Left ventricle myocardium superior (tissue), 1 donor: ENCODE results near the gene YIPF1. TPM values are rescaled to one million over a fixed set of nuclear protein-coding genes. Genes with fewer than 3 reads are reported as not detected.
A peak's percentile ranks its signal among the peaks of the same experiment; 100 is the strongest.
"Not testable (repeated sequence)": the region's sequence is repeated elsewhere in the genome, so short reads cannot be mapped to it uniquely, and the experiment has no call there.

ENCODE experiments used
- ATAC-seq: fragments of 200-7000 bp; cut with Tn5 transposase; one replicate; pipeline ENCODE4 v1.9.1; 2020; ENCODE audit warnings: mild to moderate bottlenecking, moderate library complexity
- DNase-seq: peaks from one replicate; pipeline ENCODE4 v3.0.0-alpha.2; 2020
- intact Hi-C: fragments of 100-400 bp; cut with micrococcal nuclease; formaldehyde crosslinking; loops from one replicate; pipeline ENCODE4 v1.11.0; 2022
- total RNA-seq: library from RNA; stranded (reverse); fragmentation: NEBNext Ultra II Directional; extraction: Animal tissue kit (Norgen Biotek cat#: 25700); gene quantifications from one replicate; pipeline ENCODE4 v1.2.1, GENCODE V29; 2021
- donor health status: DM: no; HTN: yes; CAD: no; lungs with severe emphysema.

The YIPF1 gene
- total RNA-seq, 1 donor from 2014 or later, result 12.5 TPM

DNA sequence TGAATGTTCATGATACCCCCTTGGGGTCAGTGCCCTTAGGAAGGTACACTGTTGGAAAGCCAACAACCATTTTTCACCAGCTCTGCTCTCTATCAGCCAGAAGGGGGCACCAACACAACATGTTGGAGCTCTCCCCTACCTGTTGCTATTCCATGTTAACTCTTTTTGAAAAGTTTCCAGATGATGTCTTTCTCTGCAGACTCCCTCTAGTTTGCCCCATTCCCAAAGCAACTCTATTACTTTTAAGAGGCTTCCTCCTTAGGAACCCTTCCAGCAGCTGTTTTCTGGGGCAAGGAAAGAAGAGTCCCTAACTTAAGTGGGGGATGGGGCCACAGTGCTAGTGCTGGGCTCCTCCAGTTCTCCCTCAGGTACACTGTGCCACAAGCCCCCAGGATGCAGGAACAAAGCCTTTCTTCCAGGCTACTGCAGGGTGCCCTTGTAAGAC is 28.6 kb downstream of the YIPF1 start:
- intact Hi-C loops, result no loop called here

DNA sequence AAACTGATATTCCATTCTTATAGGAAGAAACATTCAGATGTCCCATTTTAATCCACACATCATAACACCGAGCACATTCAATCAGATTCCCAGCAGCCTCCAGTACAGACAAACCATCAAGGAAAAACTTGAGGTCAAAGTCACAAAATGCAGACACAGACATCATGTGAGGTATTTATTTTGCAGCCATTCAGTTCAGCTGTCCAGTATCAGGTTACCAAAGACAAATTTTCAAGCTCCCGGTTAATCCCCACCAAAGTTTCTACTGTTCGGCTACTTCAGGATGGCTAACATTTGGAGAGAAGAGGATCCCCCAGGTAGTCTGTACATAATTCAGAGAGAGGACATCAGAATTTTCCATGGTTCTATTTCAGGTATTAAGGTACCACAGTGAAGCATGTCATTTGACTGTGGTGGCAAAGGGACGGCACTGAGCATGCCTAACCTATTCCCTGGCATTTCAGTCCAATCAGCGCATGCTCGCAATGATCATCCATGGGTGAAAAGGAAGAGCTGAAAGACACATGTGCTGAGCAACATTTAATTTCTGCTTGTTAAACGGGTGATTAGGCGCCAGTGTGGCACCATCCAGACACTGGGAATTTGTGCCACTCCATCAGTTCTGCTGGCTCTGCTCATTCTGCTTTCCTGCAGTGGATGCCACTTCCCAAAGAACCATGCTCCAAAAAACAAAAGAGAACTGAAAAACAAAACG is 37.9 kb downstream of the YIPF1 start:
- DNase-seq, result no peak
- ATAC-seq, result no peak
- intact Hi-C loops, result no loop called here

More for the DNA sequence above, 28.6 kb downstream of the YIPF1 start:
- ATAC-seq (peak; percentile 60), DNase-seq (no peak)

DNA sequence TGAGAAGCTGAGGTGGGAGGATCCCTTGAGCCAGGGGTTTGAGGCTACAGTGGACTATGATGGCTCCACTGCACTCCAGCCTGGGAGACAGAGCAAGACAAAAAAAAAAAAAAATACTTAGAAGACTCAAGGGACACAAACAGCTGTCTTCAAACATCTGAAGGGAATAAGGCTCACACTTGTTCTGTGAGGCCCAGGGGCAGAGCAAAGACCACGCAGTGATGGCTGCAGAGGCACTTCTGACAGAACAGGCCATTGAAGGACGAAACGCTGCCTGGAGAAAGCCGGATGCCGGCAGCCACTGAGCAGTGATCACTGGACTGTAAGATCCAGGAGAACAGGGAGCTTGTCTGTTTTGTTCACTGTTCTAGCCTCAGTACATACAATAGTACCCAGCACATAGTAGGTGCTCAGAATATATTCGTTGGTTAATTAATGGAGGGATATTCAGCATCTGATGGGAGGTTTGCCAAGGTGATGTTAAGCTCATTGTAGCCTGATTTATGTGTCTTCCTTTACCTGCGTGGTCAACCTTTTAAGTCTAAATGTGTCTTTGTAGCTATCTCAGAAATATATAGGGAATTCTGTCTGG is 39.4 kb downstream of the YIPF1 start:
- DNase-seq (no peak), ATAC-seq (no peak)
- intact Hi-C loops, result no loop called here

DNA sequence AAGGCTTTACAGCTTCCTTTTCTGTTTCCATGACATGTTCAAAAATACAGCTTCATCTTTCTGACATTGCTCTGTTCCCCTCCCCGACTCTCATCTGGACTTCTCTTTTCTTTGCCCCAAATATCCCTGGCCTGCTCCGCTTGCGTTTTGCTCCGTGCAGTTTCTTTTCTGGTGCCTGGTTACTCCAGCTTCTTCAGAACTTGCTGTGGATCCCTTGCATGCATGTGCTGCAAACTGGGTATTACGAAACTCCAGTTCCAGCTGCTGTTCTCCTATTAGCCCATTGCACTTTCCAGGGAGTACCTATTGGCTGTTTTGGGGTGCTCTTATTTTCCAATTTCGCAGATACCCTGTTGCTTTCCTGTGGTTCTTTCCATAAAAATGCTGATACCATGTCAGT is 41.6 kb downstream of the YIPF1 start:
- DNase-seq, result no peak
- intact Hi-C loops, result no loop called here
- no peak for ATAC-seq

DNA sequence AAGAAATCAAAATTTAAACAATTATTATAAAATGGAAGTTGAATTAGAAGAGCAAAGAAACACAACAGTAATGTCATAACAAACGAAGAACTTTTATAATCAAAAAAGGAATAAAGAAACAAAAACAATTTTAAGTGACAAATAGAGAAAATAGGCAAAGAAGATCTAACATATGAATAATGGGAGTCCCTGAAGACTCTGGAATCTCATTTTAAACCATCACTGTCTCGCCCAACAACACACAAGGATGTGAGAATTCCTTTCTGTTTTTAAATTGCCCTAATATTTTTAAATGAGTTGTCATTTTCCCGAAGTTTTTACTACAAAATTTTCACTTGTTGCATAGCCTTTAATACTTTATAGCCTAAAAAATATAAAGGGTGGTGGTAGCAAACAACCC is 47.2 kb downstream of the YIPF1 start:
- no peak for DNase-seq
- no peak for ATAC-seq
- intact Hi-C loops, result no loop called here

DNA sequence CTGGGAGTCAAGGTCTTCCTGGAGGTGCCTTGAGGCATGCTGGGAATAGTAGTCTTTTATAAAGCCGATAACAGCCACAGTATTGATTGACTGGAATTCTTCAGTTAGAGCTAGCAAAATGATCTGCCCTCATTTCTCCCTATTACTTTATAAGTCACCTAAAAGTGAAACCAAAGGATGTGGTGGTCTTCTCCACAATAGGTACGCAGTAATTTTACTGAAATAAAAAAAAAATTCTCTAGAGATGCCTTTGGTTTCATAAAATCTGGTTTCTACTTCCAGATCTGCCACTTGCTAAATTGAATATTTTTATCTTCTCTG is 51.0 kb downstream of the YIPF1 start:
- ATAC-seq (no peak), DNase-seq (no peak)
- intact Hi-C loops, result no loop called here

DNA sequence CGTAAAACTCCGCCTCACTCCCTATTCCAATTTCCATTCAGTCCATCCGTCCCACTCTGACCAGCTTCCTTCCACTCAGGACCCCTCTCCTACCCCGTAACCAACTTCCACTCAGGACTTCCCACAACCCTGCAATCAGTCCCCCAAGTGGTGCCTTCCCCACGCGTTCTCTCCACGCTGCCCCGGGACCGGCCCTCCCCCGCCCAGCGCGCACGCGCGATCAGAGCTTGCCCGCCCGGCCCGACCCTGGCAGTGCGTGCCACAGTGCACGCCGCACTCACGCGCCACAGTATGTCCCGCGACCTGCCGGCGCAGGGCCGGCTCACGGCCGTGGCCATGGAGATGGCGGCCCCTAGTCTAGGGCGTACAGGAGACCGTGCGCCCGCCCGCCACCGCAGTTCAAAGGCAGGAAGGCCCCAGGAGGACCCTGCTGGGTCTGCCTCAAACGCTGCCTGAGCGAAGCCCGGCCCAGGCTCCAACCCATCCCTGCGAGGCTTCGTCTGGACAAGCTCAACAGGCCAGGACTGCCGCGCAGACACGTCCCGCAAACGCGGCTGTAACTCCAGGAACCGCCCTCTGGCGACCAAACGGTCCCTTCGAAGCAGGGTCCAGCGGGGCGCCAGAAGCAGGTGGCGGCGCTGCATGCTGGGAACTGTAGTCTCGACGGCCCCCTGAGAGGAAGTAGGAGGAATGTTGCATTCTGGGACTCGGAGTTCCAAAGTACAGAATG is 51.5 kb downstream of the YIPF1 start, which contains the start of gene NDC1:
TSS of gene NDC1 (minus strand) at position 373 of the 730 bp plus-strand sequence. CDS start at position 338, 35 bp downstream.
- peak; percentile 98 for ATAC-seq
- peak; percentile 93 for DNase-seq
- intact Hi-C loops, result no loop called here

DNA sequence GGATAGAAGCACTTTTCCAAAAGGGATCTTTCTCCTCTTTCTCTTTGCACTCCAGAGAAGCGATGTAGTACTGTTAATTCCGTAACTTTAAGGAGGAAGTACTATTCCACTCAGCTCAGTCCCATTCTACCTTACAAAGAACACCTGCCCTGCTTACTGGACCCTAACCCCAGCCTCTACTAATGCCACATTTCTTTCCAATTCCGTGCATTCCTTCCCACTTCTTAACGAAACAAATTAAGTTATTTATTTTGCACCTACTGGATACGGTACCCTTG is 52.0 kb downstream of the YIPF1 start:
- ATAC-seq (no peak), DNase-seq (no peak)
- intact Hi-C loops, result no loop called here

DNA sequence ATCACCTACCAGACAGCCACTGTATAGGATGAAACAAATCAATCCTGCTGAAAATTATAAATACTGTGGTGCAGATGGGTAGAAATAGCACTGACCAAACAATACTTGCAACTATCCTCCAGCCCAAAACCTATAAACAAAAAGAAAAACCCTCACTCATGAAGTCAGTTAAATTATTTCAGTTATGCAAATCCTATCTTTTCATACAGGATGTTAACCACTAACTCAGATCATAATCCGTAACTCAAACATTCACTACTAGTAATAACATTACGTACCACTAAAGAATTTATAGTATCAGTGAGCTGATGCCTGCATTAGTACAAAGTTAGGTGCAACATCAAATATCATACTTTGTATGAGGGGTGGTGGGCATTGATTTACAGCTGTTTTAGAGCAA is 54.1 kb downstream of the YIPF1 start:
- DNase-seq (no peak), ATAC-seq (no peak)
- intact Hi-C loops, result no loop called here

DNA sequence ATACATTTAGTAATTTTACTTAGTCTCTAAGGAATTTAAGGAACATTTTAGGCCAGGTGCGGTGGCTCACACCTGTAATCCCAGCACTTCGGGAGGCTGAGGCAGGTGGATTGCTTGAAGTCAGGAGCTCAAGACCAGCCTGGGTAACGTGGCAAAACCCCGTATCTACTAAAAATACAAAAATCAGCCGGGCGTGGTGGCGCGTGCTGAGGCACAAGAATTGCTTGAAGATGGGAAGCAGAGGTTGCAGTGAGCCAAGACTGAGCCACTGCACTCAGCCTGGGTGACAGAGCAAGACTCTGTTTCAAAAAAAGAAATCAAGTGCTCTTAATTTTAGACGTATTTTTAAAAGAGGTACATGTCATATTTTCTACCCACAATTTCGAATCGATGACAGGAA is 54.8 kb downstream of the YIPF1 start:
- DNase-seq (no peak), ATAC-seq (no peak)
- intact Hi-C loops, result no loop called here

DNA sequence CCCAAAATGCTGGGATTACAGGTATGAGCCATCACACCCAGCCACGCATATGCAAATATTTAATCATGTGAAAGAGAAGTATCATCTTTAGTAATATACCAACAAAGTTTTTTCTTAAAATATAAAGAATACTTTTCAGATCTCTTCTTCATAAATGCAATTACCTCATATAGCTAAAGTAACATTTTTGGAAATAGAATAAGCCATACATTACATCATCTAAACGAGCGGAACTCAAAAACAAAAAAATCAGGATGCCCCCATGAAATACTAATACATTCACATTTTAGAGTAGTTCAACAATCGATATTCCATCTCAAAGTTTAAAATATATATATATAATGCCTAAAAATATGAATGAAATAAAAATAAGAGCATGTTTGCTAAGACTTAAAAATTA is 56.2 kb downstream of the YIPF1 start:
- no peak for ATAC-seq
- intact Hi-C loops, result no loop called here
- no peak for DNase-seq

DNA sequence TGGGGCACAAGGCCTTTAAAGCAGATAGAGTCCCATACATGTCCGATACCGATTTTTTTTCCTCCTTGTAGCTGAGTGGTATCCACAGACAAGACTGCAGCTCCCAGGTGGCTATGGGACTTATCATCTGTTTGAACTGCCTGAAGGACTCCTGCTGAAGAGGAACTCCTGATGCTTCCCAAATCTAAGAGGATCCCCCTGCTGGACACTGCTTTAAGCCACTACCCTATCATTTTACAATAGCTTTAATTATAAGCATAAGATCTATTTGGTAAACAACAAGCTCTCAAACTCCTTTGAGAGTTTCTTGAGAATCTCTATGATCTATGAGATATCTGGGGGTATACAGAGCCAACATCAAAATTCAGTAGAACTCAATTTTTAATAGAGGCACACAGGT is 63.2 kb downstream of the YIPF1 start:
- no peak for DNase-seq
- intact Hi-C loops, result no loop called here
- ATAC-seq, result no peak

DNA sequence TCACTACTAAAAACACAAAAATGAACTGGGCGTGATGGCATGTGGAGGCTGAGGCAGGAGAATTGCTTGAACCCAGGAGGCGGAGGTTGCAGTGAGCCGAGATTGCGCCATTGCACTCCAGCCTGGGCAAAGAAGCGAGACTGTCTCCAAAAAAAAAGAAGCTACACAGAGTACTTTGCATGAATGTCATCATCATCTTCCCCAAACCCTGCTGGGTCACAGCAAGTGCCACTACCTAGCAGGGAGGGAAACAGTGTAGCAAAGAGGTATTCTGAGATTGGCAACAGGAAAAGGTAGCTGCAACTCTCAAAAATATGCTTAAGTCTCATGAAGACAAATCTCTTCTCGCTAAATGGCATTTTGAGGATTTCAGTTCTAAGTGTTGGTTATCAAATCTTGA is 64.3 kb downstream of the YIPF1 start:
- ATAC-seq, result no peak
- intact Hi-C loops, result no loop called here

DNA sequence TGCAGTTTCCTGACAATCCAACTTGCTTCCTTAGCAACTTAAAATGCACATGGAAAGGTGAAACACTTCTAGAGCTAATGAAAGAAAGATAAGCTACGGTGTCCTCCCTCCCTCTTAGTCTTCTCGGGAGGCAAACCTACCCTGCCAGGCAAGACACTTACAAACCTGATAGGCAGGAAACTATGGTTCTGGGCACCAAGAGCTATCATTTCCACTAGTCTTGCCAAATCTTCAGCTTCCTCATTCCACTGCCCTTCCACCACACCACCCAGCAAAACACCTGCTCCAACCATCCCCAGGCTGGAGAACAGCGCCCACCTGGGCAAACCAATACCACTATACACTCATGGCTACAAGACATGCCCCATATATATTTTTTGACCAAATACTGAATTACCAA is 66.7 kb downstream of the YIPF1 start:
- no peak for DNase-seq
- no peak for ATAC-seq
- intact Hi-C loops, result no loop called here

More for the DNA sequence above, 64.3 kb downstream of the YIPF1 start:
- DNase-seq, result no peak

DNA sequence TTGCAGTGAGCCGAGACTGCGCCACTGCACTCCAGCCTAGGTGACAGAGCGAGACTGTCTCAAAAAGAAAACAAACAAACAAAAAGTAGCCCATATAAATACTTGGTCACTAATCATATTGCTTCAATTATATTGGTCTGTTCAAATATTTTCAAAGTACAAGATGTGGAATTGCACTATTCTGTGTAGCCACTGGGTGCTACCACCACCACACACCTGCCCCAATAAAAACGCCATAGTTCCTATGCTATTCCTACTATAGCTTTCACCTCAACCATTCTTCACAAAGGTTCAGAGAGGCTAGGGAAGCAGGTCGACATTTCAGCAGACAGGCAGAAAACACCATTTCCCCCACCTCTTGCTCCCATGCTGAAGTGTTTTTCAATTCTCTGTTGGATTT is 68.2 kb downstream of the YIPF1 start:
- no peak for DNase-seq
- intact Hi-C loops, result no loop called here
- ATAC-seq, result no peak

DNA sequence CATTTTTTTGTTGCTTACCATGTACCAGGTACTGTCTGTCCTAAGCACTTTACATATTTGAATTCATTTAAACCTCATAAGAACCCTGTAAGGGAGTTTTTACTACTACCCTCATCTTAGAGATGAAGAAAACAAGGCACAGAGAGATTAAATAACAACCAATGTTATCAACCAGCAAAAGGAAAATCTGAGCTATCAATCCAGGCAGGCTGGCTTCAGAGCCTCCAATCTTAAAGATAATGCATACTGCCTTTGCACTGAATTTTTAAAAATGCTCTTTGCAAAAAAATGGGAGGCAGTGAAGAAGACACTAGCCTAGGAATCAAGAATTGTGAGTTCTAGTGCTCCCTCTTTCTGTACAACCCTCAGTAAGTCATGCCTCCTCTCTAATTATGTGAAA is 70.2 kb downstream of the YIPF1 start:
- ATAC-seq, result no peak
- intact Hi-C loops, result no loop called here
- no peak for DNase-seq

DNA sequence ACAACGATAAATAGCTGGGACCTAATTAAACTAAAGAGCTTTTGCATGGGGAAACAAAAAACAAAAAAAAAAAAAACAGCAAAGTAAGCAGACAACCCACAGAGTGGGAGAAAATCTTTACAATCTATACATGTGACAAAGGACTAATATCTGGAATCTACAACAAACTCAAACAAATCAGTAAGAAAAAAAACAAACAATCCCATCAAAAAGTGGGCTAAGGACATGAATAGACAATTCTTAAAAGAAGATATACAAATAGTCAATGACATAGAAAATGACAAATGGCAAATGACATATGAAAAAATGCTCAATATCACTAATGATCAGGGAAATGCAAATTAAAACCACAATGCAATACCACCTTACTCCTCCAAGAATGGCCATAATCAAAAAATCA is 73.0 kb downstream of the YIPF1 start:
- intact Hi-C loops, ATAC-seq, DNase-seq: not testable (repeated sequence)

DNA sequence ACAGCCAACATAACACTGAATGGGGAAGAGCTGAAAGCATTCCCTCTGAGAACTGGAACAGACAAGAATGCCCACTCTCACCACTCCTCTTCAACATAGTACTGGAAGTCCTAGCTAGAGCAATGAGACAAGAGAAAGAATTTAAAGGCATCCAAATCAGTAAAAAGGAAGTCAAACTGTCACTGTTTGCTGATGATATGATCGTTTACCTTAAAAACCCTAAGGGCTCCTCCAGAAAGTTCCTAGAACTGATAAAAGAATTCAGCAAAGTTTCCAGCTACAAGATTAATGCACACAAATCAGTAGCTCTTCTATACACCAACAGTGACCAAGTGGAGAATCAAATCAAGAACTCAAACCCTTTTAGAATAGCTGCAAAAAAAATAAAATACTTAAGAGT is 74.1 kb downstream of the YIPF1 start:
- intact Hi-C loops, DNase-seq, ATAC-seq: not testable (repeated sequence)

DNA sequence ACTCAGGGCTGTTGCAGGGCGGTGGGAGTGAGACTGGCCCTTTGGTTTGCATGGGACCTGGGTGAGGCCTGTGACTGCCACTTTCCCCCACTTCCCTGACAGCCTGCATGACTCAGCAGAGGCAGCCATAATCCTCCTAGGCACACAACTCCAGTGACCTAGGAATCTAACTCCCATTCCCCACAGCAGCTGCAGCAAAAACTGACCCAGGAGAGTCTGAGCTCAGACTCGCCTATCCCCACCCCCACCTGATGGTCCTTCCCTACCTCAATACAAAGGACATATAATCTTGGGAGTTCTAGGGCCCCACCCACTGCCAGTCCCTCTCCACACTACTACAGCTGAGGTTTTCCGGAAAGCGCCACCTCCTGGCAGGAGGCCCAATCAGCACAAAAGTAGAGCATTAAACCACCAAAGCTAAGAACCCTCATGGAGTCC is 78.2 kb downstream of the YIPF1 start:
- no peak for ATAC-seq
- intact Hi-C loops, result no loop called here
- no peak for DNase-seq

DNA sequence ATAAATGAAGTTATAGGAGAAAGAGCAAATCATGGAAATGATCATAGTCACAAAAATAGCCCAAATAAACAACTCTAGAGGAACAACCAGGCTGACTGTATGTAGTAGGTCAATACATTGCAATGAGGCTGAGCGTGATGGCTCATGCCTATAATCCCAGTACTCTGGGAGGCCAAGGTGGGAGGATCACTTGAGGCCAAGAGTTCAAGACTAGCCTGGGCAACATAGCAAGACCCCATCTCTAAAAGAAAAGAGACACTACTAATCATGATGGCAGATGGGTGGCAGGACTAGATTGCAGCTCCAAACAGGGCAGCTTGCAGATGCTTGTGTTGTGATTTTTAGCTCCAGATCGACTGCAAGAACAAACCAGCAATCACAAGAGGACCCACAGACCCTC is 79.1 kb downstream of the YIPF1 start:
- intact Hi-C loops, result no loop called here
- DNase-seq, result no peak
- no peak for ATAC-seq

DNA sequence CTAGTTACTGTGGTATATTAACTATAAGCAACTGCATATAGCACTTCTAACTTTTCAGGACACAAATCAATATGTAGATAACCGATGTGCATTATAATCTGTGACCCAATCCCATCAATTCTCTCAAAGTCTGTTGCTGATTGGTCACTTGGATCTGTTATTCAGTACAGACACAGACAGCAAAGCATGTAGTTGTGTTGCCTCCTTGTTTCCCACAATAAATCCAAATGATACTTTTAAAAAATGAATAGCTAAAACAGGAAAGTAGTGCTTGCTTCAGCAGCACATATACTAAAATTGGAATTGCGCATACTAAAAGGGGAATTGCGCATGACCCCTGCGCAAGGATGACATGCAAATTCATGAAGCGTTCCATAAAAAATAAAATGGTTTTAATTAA is 79.6 kb downstream of the YIPF1 start:
- intact Hi-C loops, result no loop called here
- DNase-seq, result no peak
- ATAC-seq, result no peak
